GM12874 (cell line): ENCODE measurements around the gene PRODH2.

Source experiments
- TF ChIP-seq, protein P1 (sequence below): IDR thresholded peaks from 2 replicates; pipeline ENCODE4 v1.5.1; 2011; ENCODE audit warnings: low read depth, mild to moderate bottlenecking, control low read depth, low read length, moderate library complexity; ENCODE audit not compliant: insufficient read depth

Gene PRODH2, protein sequence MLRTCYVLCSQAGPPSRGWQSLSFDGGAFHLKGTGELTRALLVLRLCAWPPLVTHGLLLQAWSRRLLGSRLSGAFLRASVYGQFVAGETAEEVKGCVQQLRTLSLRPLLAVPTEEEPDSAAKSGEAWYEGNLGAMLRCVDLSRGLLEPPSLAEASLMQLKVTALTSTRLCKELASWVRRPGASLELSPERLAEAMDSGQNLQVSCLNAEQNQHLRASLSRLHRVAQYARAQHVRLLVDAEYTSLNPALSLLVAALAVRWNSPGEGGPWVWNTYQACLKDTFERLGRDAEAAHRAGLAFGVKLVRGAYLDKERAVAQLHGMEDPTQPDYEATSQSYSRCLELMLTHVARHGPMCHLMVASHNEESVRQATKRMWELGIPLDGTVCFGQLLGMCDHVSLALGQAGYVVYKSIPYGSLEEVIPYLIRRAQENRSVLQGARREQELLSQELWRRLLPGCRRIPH

DNA sequence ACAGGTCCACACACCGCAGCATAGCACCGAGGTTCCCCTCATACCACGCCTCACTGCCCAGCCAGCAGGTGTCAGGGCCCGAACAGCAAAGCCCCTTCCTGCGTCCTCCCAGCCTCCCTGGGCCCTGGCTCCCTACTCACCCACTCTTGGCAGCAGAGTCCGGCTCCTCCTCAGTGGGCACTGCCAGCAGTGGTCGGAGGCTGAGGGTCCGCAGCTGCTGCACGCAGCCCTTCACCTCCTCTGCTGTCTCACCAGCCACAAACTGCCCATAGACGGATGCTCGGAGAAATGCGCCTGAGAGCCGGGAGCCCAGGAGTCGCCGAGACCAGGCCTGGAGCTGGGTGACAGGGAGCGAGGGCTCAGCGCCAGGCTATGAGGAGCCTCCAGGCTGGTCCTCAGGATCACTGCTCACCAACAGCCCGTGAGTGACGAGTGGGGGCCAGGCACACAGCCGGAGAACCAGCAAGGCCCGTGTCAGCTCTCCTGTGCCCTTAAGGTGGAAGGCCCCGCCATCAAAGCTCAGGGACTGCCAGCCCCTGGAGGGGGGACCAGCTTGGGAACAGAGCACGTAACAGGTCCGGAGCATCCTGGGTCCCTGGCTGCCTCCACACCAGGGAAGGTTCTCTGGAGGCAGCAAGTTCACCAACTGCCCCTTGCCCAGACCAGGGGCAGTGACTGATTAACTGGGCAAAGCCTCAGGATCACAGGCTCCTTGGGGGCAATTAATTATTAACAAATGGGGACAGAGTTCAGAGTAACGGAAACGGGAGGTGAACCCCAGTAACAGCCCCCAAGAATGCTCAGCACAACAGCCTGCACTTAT lies at the start of gene PRODH2:
Gene PRODH2 (minus strand): TSS at position 626 of the 823 bp plus-strand sequence. CDS start 40 bp downstream, at position 586.
- TF ChIP-seq, protein P1, sequence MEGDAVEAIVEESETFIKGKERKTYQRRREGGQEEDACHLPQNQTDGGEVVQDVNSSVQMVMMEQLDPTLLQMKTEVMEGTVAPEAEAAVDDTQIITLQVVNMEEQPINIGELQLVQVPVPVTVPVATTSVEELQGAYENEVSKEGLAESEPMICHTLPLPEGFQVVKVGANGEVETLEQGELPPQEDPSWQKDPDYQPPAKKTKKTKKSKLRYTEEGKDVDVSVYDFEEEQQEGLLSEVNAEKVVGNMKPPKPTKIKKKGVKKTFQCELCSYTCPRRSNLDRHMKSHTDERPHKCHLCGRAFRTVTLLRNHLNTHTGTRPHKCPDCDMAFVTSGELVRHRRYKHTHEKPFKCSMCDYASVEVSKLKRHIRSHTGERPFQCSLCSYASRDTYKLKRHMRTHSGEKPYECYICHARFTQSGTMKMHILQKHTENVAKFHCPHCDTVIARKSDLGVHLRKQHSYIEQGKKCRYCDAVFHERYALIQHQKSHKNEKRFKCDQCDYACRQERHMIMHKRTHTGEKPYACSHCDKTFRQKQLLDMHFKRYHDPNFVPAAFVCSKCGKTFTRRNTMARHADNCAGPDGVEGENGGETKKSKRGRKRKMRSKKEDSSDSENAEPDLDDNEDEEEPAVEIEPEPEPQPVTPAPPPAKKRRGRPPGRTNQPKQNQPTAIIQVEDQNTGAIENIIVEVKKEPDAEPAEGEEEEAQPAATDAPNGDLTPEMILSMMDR, result no peak

- TF ChIP-seq, protein P1, result no peak
These were observed 49.1 kb upstream of the PRODH2 start for GRCh38 chr19:35861640-35862160.

DNA sequence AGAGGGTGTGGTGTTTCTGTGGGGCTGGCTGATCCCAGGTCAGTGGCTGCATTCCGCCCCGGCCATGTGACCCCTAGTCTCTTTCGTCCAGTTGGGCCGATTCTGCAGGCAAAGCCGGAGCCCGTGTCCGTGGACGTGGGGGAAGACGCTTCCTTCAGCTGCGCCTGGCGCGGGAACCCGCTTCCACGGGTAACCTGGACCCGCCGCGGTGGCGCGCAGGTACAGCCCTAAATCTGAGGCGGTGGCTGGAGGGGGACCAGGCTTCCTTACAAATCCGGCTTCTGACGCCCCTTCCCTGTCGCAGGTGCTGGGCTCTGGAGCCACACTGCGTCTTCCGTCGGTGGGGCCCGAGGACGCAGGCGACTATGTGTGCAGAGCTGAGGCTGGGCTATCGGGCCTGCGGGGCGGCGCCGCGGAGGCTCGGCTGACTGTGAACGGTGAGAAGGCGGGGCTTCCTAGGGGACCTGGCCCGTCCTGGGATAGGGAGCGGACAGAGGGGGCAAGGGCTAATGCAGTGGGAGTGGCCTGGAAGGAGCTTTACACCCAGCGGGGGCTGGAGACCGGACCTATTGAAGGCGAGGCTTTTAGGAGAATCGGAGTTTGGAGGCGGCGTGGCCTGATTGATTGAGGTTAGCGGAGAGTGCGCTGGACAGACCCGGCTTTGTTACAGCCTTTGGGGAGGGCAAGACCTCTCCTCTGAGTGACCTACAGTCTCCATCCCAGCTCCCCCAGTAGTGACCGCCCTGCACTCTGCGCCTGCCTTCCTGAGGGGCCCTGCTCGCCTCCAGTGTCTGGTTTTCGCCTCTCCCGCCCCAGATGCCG lies 48.4 kb upstream of the PRODH2 start:
- TF ChIP-seq, protein P1, result no peak

GRCh38 chr19:35860436-35860817 lies 47.8 kb upstream of the PRODH2 start:
- TF ChIP-seq, protein P1, result no peak

GRCh38 chr19:35859414-35859813 lies 46.8 kb upstream of the PRODH2 start:
- TF ChIP-seq, protein P1, result no peak

DNA sequence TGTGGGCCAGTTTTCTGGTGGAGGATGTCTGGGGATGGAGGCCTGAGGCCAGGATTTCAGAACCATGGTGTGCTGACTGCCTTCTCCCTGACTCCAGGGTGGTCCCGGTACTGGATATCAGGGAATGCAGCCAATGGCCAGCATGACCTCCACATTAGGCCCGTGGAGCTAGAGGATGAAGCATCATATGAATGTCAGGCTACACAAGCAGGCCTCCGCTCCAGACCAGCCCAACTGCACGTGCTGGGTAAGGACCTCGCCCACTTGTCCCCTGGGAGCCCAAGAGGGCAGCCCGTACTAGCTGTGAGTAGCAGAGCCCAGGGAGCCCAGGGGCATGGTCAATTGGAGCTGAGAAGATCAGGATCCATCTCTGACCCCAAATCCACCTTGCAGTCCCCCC lies 45.7 kb upstream of the PRODH2 start:
- TF ChIP-seq, protein P1, result no peak
